SU-DHL-6 (cell line): ENCODE measurements around the gene ACO2.
A peak's percentile ranks its signal among the peaks of the same experiment; 100 is the strongest.

Experiments used
- EZH2phosphoT487 ChIP-seq: fragments of 200-600 bp; sonication (generic), shearing (Covaris generic); conservative IDR thresholded peaks from 2 replicates; pipeline ENCODE4 v1.6.1; 2018; ENCODE audit warnings: mild to moderate bottlenecking, antibody characterized with exemption, low read length, moderate library complexity, mixed read lengths
- TF ChIP-seq, protein P1 (sequence below): fragments of 200-600 bp; sonication (generic); IDR thresholded peaks from one replicate; pipeline ENCODE4 v1.5.1; 2017; ENCODE audit warnings: antibody characterized with exemption, mild to moderate bottlenecking, low read length, moderate library complexity; ENCODE audit not compliant: insufficient read depth, poor library complexity, severe bottlenecking

DNA sequence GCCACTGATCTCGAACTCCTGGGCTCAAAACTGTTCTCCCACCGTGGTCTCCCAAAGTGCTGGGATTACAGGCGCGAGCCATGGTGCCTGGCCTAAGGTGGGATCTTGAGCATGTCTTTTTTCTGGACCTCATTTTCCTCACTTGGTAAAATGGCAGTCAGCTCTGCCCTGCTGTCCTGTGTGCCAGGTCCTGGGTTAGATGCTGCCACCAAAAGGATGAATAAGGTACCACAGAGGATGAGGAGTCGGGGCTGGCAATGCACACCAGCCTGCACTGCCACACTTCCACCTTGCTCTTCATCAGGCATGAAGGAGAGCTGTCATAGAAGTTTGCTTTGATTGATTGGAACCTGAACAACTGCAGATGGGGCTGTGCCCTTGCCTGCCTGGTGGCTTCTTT lies 32.3 kb downstream of the ACO2 start:
- TF ChIP-seq EZH2phosphoT487: no peak
- TF ChIP-seq, protein P1, sequence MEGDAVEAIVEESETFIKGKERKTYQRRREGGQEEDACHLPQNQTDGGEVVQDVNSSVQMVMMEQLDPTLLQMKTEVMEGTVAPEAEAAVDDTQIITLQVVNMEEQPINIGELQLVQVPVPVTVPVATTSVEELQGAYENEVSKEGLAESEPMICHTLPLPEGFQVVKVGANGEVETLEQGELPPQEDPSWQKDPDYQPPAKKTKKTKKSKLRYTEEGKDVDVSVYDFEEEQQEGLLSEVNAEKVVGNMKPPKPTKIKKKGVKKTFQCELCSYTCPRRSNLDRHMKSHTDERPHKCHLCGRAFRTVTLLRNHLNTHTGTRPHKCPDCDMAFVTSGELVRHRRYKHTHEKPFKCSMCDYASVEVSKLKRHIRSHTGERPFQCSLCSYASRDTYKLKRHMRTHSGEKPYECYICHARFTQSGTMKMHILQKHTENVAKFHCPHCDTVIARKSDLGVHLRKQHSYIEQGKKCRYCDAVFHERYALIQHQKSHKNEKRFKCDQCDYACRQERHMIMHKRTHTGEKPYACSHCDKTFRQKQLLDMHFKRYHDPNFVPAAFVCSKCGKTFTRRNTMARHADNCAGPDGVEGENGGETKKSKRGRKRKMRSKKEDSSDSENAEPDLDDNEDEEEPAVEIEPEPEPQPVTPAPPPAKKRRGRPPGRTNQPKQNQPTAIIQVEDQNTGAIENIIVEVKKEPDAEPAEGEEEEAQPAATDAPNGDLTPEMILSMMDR: peak; percentile 31
